PFSK-1 (cell line): ENCODE results near the gene KHDC4.
A peak's percentile ranks its signal among the peaks of the same experiment; 100 is the strongest.

Experiments used
- FOXP2 ChIP-seq: optimal IDR thresholded peaks from 2 replicates; pipeline ENCODE3; 2011; ENCODE audit warnings: borderline replicate concordance, control low read depth, inconsistent platforms; ENCODE audit not compliant: insufficient read depth; ENCODE audit errors: extremely low read length, extremely low read depth
- POLR2AphosphoS5 ChIP-seq: IDR thresholded peaks from 2 replicates; pipeline ENCODE4 v1.6.1; 2012; ENCODE audit warnings: low read depth, mild to moderate bottlenecking, control low read depth, low read length, moderate library complexity
- REST ChIP-seq, 2 experiments: IDR thresholded peaks; 2 replicates each; pipeline versions ENCODE4 v1.6.1 to v1.8.0; 2011 to 2012; ENCODE audit warnings: low read depth in 2 of 2, low read length in 2 of 2, control low read depth in 1 of 2, inconsistent platforms in 1 of 2, mild to moderate bottlenecking in 1 of 2, moderate library complexity in 1 of 2; ENCODE audit not compliant: insufficient read depth in 1 of 2
- SIN3A ChIP-seq: IDR thresholded peaks from 2 replicates; pipeline ENCODE4 v1.6.1; 2012; ENCODE audit warnings: mild to moderate bottlenecking, low read length, moderate library complexity, borderline replicate concordance; ENCODE audit not compliant: insufficient read depth
- TAF1 ChIP-seq: IDR thresholded peaks from 2 replicates; pipeline ENCODE4 v1.6.1; 2012; ENCODE audit warnings: low read length, control low read depth, borderline replicate concordance; ENCODE audit not compliant: insufficient read depth

Gene KHDC4

GRCh38 chr1:155920717-155921116, 13.5 kb downstream of the KHDC4 start:
- TF ChIP-seq POLR2AphosphoS5 (no peak), REST (IDR thresholded peaks at IDR 0.05; ENCODE audit: insufficient read depth in 1 of 2, low read depth in 2 of 2, low read length in 2 of 2) (no peak), FOXP2 (no peak), SIN3A (no peak), TAF1 (no peak)

- TF ChIP-seq REST (IDR thresholded peaks at IDR 0.05; ENCODE audit: insufficient read depth in 1 of 2, low read depth in 2 of 2, low read length in 2 of 2), result no peak
- TF ChIP-seq POLR2AphosphoS5, result no peak
- no peak for TF ChIP-seq TAF1
- no peak for TF ChIP-seq FOXP2
- TF ChIP-seq SIN3A, result no peak
Measured at GRCh38 chr1:155919801-155920200, 14.4 kb downstream of the KHDC4 start.

- TF ChIP-seq SIN3A (no peak), POLR2AphosphoS5 (no peak), FOXP2 (no peak), TAF1 (no peak), REST (IDR thresholded peaks at IDR 0.05; ENCODE audit: insufficient read depth in 1 of 2, low read depth in 2 of 2, low read length in 2 of 2) (no peak)
Measured at GRCh38 chr1:155918660-155919059, 15.6 kb downstream of the KHDC4 start.

GRCh38 chr1:155913969-155914757, 20.1 kb downstream of the KHDC4 start:
- TF ChIP-seq FOXP2 (no peak), POLR2AphosphoS5 (no peak), REST (IDR thresholded peaks at IDR 0.05; ENCODE audit: insufficient read depth in 1 of 2, low read depth in 2 of 2, low read length in 2 of 2) (no peak)

GRCh38 chr1:155912056-155912536, 22.1 kb downstream of the KHDC4 start:
- TF ChIP-seq REST (IDR thresholded peaks at IDR 0.05; ENCODE audit: insufficient read depth in 1 of 2, low read depth in 2 of 2, low read length in 2 of 2), result no peak
- no peak for TF ChIP-seq FOXP2
- no peak for TF ChIP-seq TAF1
- peak; percentile 54; the same call in 1 of the 2 replicates for TF ChIP-seq POLR2AphosphoS5
- peak; percentile 24; the same call in 1 of the 2 replicates for TF ChIP-seq SIN3A
